Testis (tissue), 2 donors: ENCODE results near the gene PRKG1.

ENCODE experiments used
- CTCF ChIP-seq, 3 experiments: fragments of 450-650 bp in 2 of 3; fragments of 200-600 bp in 1 of 3; sonication (generic) in 1 of 3; IDR thresholded peaks; one replicate each; pipeline ENCODE4 v1.5.1; 2016 to 2019; ENCODE audit warnings: antibody characterized with exemption in 3 of 3, mild to moderate bottlenecking in 2 of 3, moderate library complexity in 1 of 3
- POLR2A ChIP-seq: fragments of 450-650 bp; IDR thresholded peaks from one replicate; pipeline ENCODE4 v1.6.1; 2017; ENCODE audit warnings: antibody characterized with exemption, mild to moderate bottlenecking, moderate library complexity

- TF ChIP-seq CTCF (IDR thresholded peaks at IDR 0.05) (no peak), POLR2A (no peak)
Measured at GRCh38 chr10:51321300-51321699, 247.0 kb downstream of the PRKG1 start.
